Hematopoietic multipotent progenitor cell treated with erythropoietin and hydrocortisone succinate and interleukin-3 and kit ligand, for 17 days (in vitro differentiated cells): ENCODE data around the gene AK5.
"Not testable (repeated sequence)": the region's sequence is repeated elsewhere in the genome, so short reads cannot be mapped to it uniquely, and the experiment has no call there.

Experiments used
- DNase-seq: peaks from one replicate; pipeline ENCODE4 v3.0.0-alpha.2; 2015; ENCODE audit warnings: low spot score

Gene AK5

GRCh38 chr1:77288275-77288674 lies 6.5 kb downstream of the AK5 start:
- no peak for DNase-seq

- no peak for DNase-seq
Observed at GRCh38 chr1:77290576-77290975, 8.8 kb downstream of the AK5 start.

- no peak for DNase-seq
Observed at GRCh38 chr1:77292551-77292950, 10.7 kb downstream of the AK5 start.

GRCh38 chr1:77300566-77300965 lies 18.7 kb downstream of the AK5 start:
- no peak for DNase-seq

GRCh38 chr1:77303387-77303786 lies 21.6 kb downstream of the AK5 start:
- DNase-seq = no peak

- DNase-seq = no peak
Observed at GRCh38 chr1:77308889-77309621, 27.2 kb downstream of the AK5 start.

GRCh38 chr1:77310924-77311323 lies 29.1 kb downstream of the AK5 start:
- no peak for DNase-seq

GRCh38 chr1:77312364-77312763 lies 30.5 kb downstream of the AK5 start:
- DNase-seq = not testable (repeated sequence)

- DNase-seq = no peak
Observed at GRCh38 chr1:77313491-77313890, 31.7 kb downstream of the AK5 start.

- DNase-seq = no peak
Observed at GRCh38 chr1:77316006-77316405, 34.2 kb downstream of the AK5 start.

- DNase-seq = no peak
Observed at GRCh38 chr1:77316966-77317365, 35.1 kb downstream of the AK5 start.

- DNase-seq = no peak
Observed at GRCh38 chr1:77319036-77319705, 37.4 kb downstream of the AK5 start.

GRCh38 chr1:77322061-77322900 lies 40.5 kb downstream of the AK5 start:
- DNase-seq = no peak

- no peak for DNase-seq
Observed at GRCh38 chr1:77333501-77333900, 51.7 kb downstream of the AK5 start.

- DNase-seq = no peak
Observed at GRCh38 chr1:77336729-77337128, 54.9 kb downstream of the AK5 start.

- DNase-seq = no peak
Observed at GRCh38 chr1:77339326-77339725, 57.5 kb downstream of the AK5 start.

GRCh38 chr1:77341195-77341594 lies 59.4 kb downstream of the AK5 start:
- no peak for DNase-seq

- no peak for DNase-seq
Observed at GRCh38 chr1:77342745-77343144, 60.9 kb downstream of the AK5 start.

- no peak for DNase-seq
Observed at GRCh38 chr1:77347646-77348045, 65.8 kb downstream of the AK5 start.

GRCh38 chr1:77348549-77348948 lies 66.7 kb downstream of the AK5 start:
- no peak for DNase-seq

GRCh38 chr1:77349275-77349674 lies 67.5 kb downstream of the AK5 start:
- no peak for DNase-seq

GRCh38 chr1:77350012-77350770 lies 68.4 kb downstream of the AK5 start:
- no peak for DNase-seq
